Stimulated activated CD8-positive, alpha-beta memory T cell treated with anti-CD3 and anti-CD28 coated beads, Interleukin-2, amount 100 ng/mL, for 48 hours (primary cell): ENCODE measurements around the gene PPP1R16B.
"Not testable (repeated sequence)": the region's sequence is repeated elsewhere in the genome, so short reads cannot be mapped to it uniquely, and the experiment has no call there.

Experiments used
- DNase-seq, 2 donors: peaks; one replicate each; pipeline ENCODE4 v3.0.0-alpha.2; 2020; ENCODE audit warnings: low read depth in 2 of 2

Gene PPP1R16B

DNA sequence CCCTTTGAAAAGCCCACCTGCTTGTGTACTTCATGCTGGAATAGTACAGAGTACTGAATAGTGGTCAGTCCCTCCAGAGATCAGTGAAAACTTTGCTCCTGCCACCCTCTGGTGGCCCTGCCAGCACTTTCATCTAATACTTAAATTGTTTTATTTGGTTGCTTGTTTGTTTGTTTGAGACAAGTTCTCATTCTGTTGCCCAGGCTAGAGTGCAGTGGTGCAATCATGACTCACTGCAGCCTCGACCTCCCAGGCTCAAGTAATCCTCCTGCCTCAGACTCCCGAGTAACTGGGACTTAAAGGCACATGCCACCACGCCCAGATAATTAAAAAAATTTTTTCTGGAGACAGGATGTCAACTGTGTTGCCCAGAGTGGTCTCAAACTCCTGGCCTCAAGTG is 129.8 kb downstream of the PPP1R16B start:
- no peak for DNase-seq

DNA sequence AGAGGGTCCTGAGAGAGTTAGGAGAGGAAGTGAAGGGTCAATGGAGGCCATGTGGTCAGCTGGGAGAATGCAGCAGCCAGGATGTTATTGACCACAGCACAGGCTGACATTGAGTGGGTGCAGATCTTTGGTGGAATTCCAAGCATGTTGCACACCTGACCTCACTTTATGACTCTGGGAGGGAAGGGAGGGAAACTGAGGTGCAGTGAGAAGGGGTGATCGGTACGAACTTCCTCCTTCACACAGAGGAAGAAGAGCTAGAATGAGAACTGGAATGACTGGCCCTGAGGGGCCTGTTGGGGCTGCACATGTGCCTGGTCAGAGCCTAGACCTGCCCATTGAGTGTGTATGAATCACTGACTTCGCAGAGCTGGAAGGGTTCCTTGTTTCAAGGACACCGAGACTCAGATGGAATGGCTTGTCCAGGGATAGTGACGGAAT is 130.5 kb downstream of the PPP1R16B start:
- no peak for DNase-seq

DNA sequence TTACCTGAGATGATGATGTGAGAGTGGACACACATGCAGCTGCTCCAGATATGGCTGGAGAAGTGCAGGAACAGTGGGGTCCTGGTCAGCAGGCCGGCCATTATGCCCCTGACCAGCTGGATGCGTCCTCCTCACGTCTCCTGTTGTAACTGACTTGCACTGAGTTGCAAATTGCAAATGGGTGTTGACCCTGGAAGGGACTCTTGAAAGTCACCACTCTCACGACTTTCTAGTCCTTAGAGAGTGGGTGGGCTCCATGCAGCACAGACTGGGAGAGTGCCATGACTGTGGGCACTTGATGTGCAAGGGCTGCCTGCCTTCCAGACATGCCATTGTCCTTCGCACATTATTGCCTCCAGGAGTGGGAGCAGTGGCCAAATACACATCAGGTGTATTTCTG is 131.5 kb downstream of the PPP1R16B start:
- no peak for DNase-seq

GRCh38 chr20:38937978-38938473 is 132.5 kb downstream of the PPP1R16B start:
- no peak for DNase-seq

GRCh38 chr20:38939686-38940085 is 134.2 kb downstream of the PPP1R16B start:
- no peak for DNase-seq

DNA sequence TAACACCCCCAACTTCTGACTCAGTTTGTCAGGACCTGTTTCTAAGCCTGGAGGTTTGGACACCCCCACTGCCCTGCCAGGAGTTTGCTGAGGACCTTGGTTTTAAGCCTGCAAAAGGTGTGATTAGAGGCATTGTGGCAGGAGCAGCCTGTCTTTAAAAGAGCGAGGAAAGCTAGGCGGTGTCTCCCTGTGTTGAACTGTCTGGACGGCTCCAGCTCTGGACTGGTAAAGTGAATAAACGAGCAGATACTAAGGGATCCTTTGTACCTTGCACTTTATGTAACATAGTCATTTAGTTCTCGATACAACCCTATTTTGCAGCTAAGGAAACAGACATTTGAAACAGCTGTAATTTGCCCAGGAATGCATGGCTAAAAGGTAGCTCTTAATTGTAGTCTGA is 135.1 kb downstream of the PPP1R16B start:
- no peak for DNase-seq

DNA sequence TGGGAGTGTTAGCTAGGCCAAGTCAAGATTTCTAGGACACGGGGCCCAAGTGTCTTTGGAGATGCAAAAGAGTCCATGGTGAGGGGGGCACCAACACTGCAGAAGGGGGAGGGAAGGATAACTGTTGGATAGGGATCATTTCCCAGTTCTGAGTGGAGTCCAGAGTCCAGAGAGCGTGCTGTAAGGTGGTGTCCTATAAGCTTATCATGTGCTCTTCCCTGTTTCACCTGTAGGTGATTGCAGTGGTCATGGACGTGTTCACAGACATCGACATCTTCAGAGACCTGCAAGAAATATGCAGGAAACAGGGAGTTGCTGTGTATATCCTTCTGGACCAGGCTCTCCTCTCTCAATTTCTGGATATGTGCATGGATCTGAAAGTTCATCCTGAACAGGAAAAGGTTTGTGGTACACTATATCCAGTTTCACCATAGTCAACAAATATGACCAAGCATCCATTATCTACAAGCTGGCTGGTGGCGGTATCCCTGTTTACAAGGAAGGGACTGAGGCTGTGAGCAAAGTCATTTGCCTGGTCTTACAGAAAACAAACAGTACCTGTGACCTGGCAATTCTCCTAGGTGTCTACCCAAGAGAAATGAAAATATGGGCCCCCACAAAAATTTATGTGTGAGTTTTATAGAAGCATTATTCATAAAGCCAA is 136.4 kb downstream of the PPP1R16B start:
- no peak for DNase-seq

- DNase-seq, result no peak
These were observed 139.5 kb downstream of the PPP1R16B start for GRCh38 chr20:38945012-38945411.

GRCh38 chr20:38946836-38947235 is 141.3 kb downstream of the PPP1R16B start:
- DNase-seq, result no peak

DNA sequence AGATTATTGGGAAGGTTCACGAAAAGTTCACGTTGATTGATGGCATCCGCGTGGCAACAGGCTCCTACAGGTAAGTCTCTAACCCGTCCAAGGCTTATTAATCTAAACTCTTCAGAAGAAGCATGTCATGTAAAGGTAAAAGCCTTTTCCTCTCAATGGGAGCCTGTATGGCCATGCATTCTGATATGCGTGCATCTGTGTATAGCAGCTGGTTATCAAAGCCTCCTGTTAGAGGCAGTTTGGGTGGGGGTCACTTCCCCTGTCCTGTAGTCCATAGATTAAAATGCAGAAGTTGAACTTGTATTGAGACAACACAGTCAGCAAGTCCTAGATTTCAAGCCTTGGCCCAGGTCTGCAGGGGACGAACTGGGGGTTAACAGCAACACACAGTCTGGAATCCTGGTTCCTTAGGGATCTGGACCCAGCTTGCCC is 142.4 kb downstream of the PPP1R16B start:
- DNase-seq, result no peak

GRCh38 chr20:38950254-38950653 is 144.8 kb downstream of the PPP1R16B start:
- DNase-seq, result no peak

DNA sequence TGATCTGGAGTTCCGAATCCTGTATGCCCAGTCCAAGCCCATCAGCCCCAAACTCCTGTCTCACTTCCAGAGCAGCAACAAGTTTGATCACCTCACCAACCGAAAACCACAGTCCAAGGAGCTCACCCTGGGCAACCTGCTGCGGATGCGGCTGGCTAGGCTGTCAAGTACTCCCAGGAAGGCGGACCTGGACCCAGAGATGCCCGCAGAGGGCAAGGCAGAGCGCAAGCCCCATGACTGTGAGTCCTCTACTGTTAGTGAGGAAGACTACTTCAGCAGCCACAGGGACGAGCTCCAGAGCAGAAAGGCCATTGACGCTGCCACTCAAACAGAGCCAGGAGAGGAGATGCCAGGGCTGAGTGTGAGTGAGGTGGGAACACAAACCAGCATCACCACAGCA is 146.1 kb downstream of the PPP1R16B start:
- DNase-seq, result no peak

- no peak for DNase-seq
These were observed 146.7 kb downstream of the PPP1R16B start for GRCh38 chr20:38952153-38952552.

GRCh38 chr20:38953630-38954340 is 148.3 kb downstream of the PPP1R16B start:
- DNase-seq, result no peak

DNA sequence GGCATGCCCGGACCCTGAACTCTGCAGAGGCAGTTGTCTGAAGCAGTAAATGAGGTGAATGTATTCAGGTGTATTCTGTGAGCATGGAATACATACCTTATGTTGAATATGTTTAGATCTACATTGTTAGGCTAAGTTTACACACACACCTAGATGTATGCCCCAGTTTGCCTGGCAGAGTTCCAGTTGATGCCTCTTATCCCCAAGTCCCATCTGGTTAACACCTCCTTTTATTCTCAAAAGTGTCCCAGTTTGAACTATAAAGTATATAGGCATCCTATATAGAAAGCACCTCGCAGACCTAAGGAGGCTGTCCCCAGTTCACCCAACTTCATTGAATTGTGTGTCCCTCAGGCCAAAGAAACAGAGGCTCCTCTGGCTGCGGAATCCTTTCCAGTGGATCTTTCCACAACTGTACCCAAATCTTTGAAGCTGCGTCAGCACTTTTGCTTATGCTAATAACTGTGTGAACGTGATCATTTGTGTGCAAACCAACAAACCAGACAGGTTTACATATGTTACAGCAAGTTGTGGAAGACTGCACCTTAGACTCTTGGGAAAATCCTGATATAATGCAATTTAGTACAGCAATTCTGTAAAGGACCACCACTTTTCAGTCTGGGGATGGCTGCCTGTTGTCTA is 151.9 kb downstream of the PPP1R16B start:
- no peak for DNase-seq

DNA sequence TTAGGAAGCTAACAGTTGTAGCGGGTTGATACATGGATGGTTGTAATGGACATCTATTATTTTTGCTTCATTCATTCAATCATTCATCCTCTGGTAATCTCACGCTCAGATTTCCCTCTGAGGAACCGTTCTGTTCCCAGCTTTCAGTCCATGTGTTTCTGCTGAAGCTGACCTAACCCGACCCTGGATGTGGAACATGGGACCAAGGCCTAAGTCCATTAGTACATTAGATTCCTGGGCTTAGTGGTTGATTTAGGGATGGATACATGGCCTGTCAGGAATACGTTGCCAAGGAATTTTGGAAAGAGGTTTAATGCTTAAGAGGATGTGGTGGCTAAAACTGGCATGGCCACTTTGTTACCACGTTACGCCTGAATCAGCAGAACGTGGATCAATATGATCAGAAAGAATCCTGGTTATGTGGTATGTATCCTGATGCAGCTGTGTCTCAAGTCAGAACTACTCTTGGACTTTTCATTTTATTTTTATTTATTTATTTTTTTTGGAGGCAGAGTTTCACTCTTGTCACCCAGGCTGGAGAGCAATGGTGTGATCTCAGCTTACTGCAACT is 152.5 kb downstream of the PPP1R16B start:
- no peak for DNase-seq

GRCh38 chr20:38960187-38960687 is 154.7 kb downstream of the PPP1R16B start:
- DNase-seq, result not testable (repeated sequence)

- DNase-seq, result peak; percentile 4 to 17
These were observed 156.1 kb downstream of the PPP1R16B start for GRCh38 chr20:38961530-38962043.

DNA sequence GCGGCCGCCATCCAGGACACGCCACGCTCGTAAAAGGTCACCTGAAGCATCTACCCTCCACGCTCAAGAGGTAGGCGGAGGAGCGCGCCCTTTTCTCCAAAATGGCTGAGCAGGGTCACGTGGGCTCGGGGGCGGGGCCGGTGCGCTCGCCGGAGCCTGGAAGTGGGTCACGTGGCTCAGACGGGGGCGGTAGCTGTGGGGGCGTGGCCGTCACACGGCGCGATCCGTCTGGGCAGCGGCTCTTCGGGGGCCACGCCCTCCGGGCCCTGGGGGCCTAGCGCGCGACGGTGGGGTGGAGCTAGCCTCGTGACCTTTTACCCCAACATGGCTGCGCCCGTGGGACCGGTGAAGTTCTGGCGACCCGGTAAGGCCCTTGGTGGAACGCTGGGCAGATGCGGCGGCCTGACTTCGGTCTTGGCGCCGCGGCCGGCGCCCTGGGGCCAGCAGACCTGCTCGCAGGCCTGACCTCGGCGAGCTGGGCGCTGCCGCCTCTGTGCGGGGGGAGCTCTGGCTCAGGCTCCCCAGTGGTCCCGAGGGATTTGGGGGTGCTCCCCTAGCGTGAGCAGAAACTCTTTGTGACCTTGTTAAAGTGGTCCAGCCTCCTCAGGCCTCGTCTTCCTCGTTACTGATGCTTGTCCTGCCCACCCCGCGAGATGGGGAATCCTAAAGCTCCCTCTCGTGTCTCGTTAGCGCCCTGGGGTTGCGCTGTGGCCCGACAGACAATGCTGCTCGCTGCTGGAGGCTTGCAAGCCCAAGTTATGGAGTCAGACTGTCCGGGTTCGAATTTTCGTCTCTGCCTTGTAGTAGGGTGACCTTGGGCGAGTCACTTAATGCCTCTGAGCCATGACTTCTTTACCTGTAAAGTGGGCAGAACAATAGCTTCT is 156.8 kb downstream of the PPP1R16B start, which contains the start of gene DHX35:
TSS of gene DHX35 (plus strand) at position 301 of the 884 bp plus-strand sequence. CDS start at position 325, 24 bp downstream.
- DNase-seq, result peak; percentile 97

- DNase-seq, result no peak
These were observed 157.5 kb downstream of the PPP1R16B start for GRCh38 chr20:38962928-38963401.

DNA sequence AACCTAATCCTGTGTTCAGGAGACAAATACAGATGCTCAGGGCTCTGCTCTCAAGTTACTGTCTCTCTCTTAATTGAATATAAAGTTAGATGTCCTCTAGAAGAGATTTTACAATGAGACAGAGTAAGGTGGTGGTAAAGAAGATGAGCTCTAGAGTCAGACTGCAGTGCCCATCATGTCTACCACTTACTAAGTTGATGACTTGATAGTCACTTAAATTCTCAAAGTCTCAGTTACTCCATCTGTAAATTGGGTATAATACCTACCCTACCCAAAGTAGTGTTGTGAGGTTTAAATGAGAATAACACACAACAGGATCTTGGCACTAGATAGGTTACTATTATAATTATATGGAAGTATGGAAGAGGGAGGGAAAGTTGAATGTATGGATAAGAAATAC is 158.2 kb downstream of the PPP1R16B start:
- DNase-seq, result no peak
